Stimulated activated CD4-positive, alpha-beta T cell treated with anti-CD3 and anti-CD28 coated beads, Interleukin-12 subunit alpha, Interleukin-12 subunit beta, amount 100 ng/mL, for 4 hours (primary cell): ENCODE measurements around the gene ZNF133.
"Not testable (repeated sequence)": the region's sequence is repeated elsewhere in the genome, so short reads cannot be mapped to it uniquely, and the experiment has no call there.

Experiments
- DNase-seq: peaks from one replicate; pipeline ENCODE4 v3.0.0-alpha.2; 2020

ZNF133 gene

GRCh38 chr20:18287915-18288748, at the start of gene ZNF133:
ZNF133 (plus strand) TSS chr20:18288527; CDS start chr20:18305687, 17,160 bp downstream.
- DNase-seq: peak; percentile 96

- no peak for DNase-seq
Measured at GRCh38 chr20:18240997-18241396, 47.3 kb upstream of the ZNF133 start.

GRCh38 chr20:18243802-18244201, 44.5 kb upstream of the ZNF133 start:
- no peak for DNase-seq

GRCh38 chr20:18248545-18248944, 39.8 kb upstream of the ZNF133 start:
- DNase-seq: not testable (repeated sequence)

- DNase-seq: no peak
Measured at GRCh38 chr20:18250217-18250616, 38.1 kb upstream of the ZNF133 start.

GRCh38 chr20:18252597-18253451, 35.5 kb upstream of the ZNF133 start:
- no peak for DNase-seq

- DNase-seq: no peak
Measured at GRCh38 chr20:18254615-18255014, 33.7 kb upstream of the ZNF133 start.

GRCh38 chr20:18255526-18255925, 32.8 kb upstream of the ZNF133 start:
- no peak for DNase-seq

- no peak for DNase-seq
Measured at GRCh38 chr20:18256440-18257090, 31.8 kb upstream of the ZNF133 start.

- DNase-seq: no peak
Measured at GRCh38 chr20:18258126-18258860, 30.0 kb upstream of the ZNF133 start.

- no peak for DNase-seq
Measured at GRCh38 chr20:18259730-18260129, 28.6 kb upstream of the ZNF133 start.

GRCh38 chr20:18263723-18264122, 24.6 kb upstream of the ZNF133 start:
- DNase-seq: no peak

- DNase-seq: no peak
Measured at GRCh38 chr20:18265441-18265840, 22.9 kb upstream of the ZNF133 start.

- DNase-seq: no peak
Measured at GRCh38 chr20:18266282-18266681, 22.0 kb upstream of the ZNF133 start.

- DNase-seq: no peak
Measured at GRCh38 chr20:18267815-18268214, 20.5 kb upstream of the ZNF133 start.

- no peak for DNase-seq
Measured at GRCh38 chr20:18271160-18271559, 17.2 kb upstream of the ZNF133 start.

GRCh38 chr20:18272451-18272850, 15.9 kb upstream of the ZNF133 start:
- no peak for DNase-seq

GRCh38 chr20:18273738-18274137, 14.6 kb upstream of the ZNF133 start:
- DNase-seq: no peak

GRCh38 chr20:18275960-18276359, 12.4 kb upstream of the ZNF133 start:
- DNase-seq: not testable (repeated sequence)

- peak; percentile 33 for DNase-seq
Measured at GRCh38 chr20:18276821-18277220, 11.5 kb upstream of the ZNF133 start.

GRCh38 chr20:18279242-18279641, 9.1 kb upstream of the ZNF133 start:
- no peak for DNase-seq

- no peak for DNase-seq
Measured at GRCh38 chr20:18284805-18285533, 3.4 kb upstream of the ZNF133 start.
